HG02763 (cell line): ENCODE results near the gene MORC1.

Experiments
- ATAC-seq: cut with Tn5 transposase; IDR thresholded peaks from one replicate; pipeline ENCODE4 v1.9.1; 2021; ENCODE audit warnings: mild to moderate bottlenecking, moderate library complexity; ENCODE audit not compliant: unreplicated experiment

MORC1 gene

GRCh38 chr3:108946292-108947285, 171.3 kb downstream of the MORC1 start:
- no peak for ATAC-seq

- ATAC-seq: no peak
Observed at GRCh38 chr3:108940568-108941263, 177.2 kb downstream of the MORC1 start.

- no peak for ATAC-seq
Observed at GRCh38 chr3:108940166-108940565, 177.8 kb downstream of the MORC1 start.

GRCh38 chr3:108936924-108937689, 180.8 kb downstream of the MORC1 start:
- ATAC-seq: no peak

- ATAC-seq: no peak
Observed at GRCh38 chr3:108931035-108931434, 186.9 kb downstream of the MORC1 start.

- no peak for ATAC-seq
Observed at GRCh38 chr3:108918866-108919265, 199.1 kb downstream of the MORC1 start.

GRCh38 chr3:108914774-108915641, 202.9 kb downstream of the MORC1 start:
- peak; percentile 92 for ATAC-seq

GRCh38 chr3:108909799-108910198, 208.1 kb downstream of the MORC1 start:
- no peak for ATAC-seq
